Esophagus muscularis mucosa (tissue), 3 donors: Measurements from ENCODE around the gene ADGRG4.

Experiments
- CTCF ChIP-seq, 3 experiments: fragments of 200-600 bp in 2 of 3; fragments of 450-650 bp in 1 of 3; sonication (generic) in 2 of 3; IDR thresholded peaks; one replicate each; pipeline ENCODE4 v1.5.1; 2017 to 2019; ENCODE audit warnings: antibody characterized with exemption in 3 of 3, mild to moderate bottlenecking in 2 of 3, moderate library complexity in 1 of 3
- POLR2A ChIP-seq: fragments of 450-650 bp; IDR thresholded peaks from one replicate; pipeline ENCODE4 v1.6.1; 2017; ENCODE audit warnings: antibody characterized with exemption, moderate library complexity, mild to moderate bottlenecking, low read depth

DNA sequence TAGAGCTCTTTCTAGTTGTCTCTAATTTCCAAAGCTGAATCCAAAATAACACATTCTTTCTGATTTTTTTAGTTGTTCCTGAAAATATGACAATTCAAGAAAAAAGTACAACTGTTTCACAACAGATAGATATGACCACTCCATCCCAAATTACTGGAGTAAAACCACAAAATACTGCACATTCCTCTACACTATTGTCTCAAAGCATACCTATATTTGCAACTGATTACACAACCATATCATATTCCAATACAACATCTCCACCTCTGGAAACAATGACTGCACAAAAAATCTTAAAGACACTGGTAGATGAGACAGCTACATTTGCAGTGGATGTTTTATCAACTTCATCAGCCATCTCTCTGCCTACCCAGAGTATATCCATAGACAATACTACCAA, 43.6 kb downstream of the ADGRG4 start:
- TF ChIP-seq CTCF (IDR thresholded peaks at IDR 0.05): no peak
- no peak for TF ChIP-seq POLR2A
